ENCODE results near the gene NDUFAF8.

DNA sequence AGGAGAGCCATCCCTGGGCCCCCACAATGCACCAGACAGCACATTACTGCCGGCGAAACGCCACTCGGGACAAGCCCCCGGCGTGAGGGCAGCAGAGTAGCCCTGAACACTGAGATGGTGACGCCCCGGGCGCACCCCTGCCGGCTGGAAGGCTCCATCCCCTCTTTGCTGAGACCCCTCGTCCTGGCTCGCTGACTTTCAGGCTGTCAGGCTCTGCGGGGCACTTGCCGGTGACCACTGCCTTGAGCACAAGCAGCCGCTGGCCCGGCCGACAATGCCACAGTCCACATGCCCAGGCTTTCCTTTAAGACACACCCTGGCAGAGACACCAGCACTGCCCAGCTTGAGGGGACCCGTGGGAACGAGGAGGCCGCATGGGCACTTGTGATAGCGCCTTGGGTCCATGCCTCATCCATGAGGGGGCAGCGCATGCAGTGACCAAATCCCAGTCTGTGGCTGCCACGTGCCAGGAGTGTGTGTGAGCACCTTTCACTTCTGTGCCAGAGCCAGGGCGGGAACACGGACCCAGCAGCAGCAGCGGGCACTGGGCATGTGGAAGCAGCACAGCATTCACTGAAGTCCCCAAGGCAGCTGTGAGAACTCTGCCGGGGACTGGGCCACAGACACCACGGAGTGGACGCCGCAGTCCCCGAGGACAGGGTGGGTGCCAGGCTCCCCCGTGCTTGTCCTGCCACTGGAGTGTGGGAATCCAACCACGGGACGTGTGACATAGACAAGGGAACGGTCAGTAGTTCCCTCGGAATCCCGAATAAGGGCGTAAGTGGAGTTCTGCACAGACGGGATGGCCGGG, 24.5 kb downstream of the NDUFAF8 start:
- TF ChIP-seq, protein P1, sequence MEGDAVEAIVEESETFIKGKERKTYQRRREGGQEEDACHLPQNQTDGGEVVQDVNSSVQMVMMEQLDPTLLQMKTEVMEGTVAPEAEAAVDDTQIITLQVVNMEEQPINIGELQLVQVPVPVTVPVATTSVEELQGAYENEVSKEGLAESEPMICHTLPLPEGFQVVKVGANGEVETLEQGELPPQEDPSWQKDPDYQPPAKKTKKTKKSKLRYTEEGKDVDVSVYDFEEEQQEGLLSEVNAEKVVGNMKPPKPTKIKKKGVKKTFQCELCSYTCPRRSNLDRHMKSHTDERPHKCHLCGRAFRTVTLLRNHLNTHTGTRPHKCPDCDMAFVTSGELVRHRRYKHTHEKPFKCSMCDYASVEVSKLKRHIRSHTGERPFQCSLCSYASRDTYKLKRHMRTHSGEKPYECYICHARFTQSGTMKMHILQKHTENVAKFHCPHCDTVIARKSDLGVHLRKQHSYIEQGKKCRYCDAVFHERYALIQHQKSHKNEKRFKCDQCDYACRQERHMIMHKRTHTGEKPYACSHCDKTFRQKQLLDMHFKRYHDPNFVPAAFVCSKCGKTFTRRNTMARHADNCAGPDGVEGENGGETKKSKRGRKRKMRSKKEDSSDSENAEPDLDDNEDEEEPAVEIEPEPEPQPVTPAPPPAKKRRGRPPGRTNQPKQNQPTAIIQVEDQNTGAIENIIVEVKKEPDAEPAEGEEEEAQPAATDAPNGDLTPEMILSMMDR (conservative IDR thresholded peaks at IDR 0.05), result no peak
- no peak for TF ChIP-seq ZFX (IDR thresholded peaks at IDR 0.05)
